GM12878 (cell line): ENCODE results near the gene CHIT1. TPM values are rescaled to one million over a fixed set of nuclear protein-coding genes. Genes with fewer than 3 reads are reported as not detected.

Experiments
- ATF2 ChIP-seq: IDR thresholded peaks from 2 replicates; pipeline ENCODE4 v1.6.1; 2012; ENCODE audit warnings: low read length, inconsistent platforms
- BCLAF1 ChIP-seq: fragments of 450-650 bp; IDR thresholded peaks from 2 replicates; pipeline ENCODE4 v1.6.1; 2017; ENCODE audit warnings: antibody characterized with exemption, mild to moderate bottlenecking, moderate library complexity
- CHD2 ChIP-seq: IDR thresholded peaks from 2 replicates; pipeline ENCODE4 v1.6.1; 2011; ENCODE audit warnings: low read depth, low read length, improper control_type of control experiment, borderline replicate concordance
- CREB1 ChIP-seq: IDR thresholded peaks from 2 replicates; pipeline ENCODE4 v1.6.1; 2012; ENCODE audit warnings: low read depth, mild to moderate bottlenecking, inconsistent platforms
- HCFC1 ChIP-seq: fragments of 150-350 bp; IDR thresholded peaks from 2 replicates; pipeline ENCODE4 v1.6.1; 2014; ENCODE audit warnings: low read length
- IKZF2 ChIP-seq, 2 experiments: fragments of 450-650 bp; IDR thresholded peaks; 2 replicates each; pipeline ENCODE4 v1.6.1; 2017; ENCODE audit warnings: mild to moderate bottlenecking in 2 of 2, moderate library complexity in 2 of 2
- PBX3 ChIP-seq: IDR thresholded peaks from 2 replicates; pipeline ENCODE4 v1.6.1; 2011; ENCODE audit warnings: mild to moderate bottlenecking, low read depth, low read length, moderate library complexity; ENCODE audit not compliant: insufficient replicate concordance
- POLR2A ChIP-seq: IDR thresholded peaks from 2 replicates; pipeline ENCODE4 v1.6.1; 2011; ENCODE audit warnings: low read depth, mild to moderate bottlenecking, low read length
- RELB ChIP-seq: fragments of 450-650 bp; IDR thresholded peaks from 2 replicates; pipeline ENCODE4 v1.6.1; 2017; ENCODE audit warnings: low read depth, mild to moderate bottlenecking, moderate library complexity
- REST ChIP-seq: IDR thresholded peaks from 2 replicates; pipeline ENCODE4 v1.6.1; 2012; ENCODE audit warnings: mild to moderate bottlenecking, low read depth, low read length
- RUNX3 ChIP-seq: IDR thresholded peaks from 2 replicates; pipeline ENCODE4 v1.6.1; 2012; ENCODE audit warnings: low read length, inconsistent platforms
- SPI1 ChIP-seq: IDR thresholded peaks from 2 replicates; pipeline ENCODE4 v1.6.1; 2011; ENCODE audit warnings: low read depth, mild to moderate bottlenecking, low read length, moderate library complexity, borderline replicate concordance; ENCODE audit not compliant: insufficient read depth
- SREBF1 ChIP-seq: IDR thresholded peaks from 2 replicates; pipeline ENCODE4 v1.6.1; 2012; ENCODE audit warnings: mild to moderate bottlenecking, low read length
- TCF12 ChIP-seq: IDR thresholded peaks from 2 replicates; pipeline ENCODE4 v1.6.1; 2011; ENCODE audit warnings: low read depth, mild to moderate bottlenecking, low read length
- USF2 ChIP-seq: IDR thresholded peaks from 2 replicates; pipeline ENCODE4 v1.6.1; 2011; ENCODE audit warnings: low read depth, low read length, improper control_type of control experiment, borderline replicate concordance
- YY1 ChIP-seq: IDR thresholded peaks from 2 replicates; pipeline ENCODE4 v1.6.1; 2011; ENCODE audit warnings: low read depth, mild to moderate bottlenecking, low read length
- ZNF274 ChIP-seq: IDR thresholded peaks from one replicate; pipeline ENCODE4 v1.8.0; 2011; ENCODE audit not compliant: insufficient read length, insufficient read depth
- ZNF384 ChIP-seq: IDR thresholded peaks from 2 replicates; pipeline ENCODE4 v1.6.1; 2012; ENCODE audit warnings: low read depth, mild to moderate bottlenecking, low read length, improper control_type of control experiment, borderline replicate concordance
- polyA plus RNA-seq, 11 experiments: library from polyadenylated mRNA; depleted of rRNA in 4 of 11; unstranded in 6 of 11; stranded (reverse) in 5 of 11; fragments of >200 nt; fragmentation: Nextera tagmentation in 4 of 11; fragmentation: Illumina TruSeq in 1 of 11; extraction: Ambion mirVana in 4 of 11; extraction: Trizol in 1 of 11; gene quantifications; 1 replicate in 1 of 11; 2 replicates in 10 of 11; pipeline versions ENCODE4 v1.2.1 to v1.2.3, GENCODE V29; 2011 to 2016; ENCODE audit warnings: inconsistent platforms in 2 of 11, missing spikeins in 2 of 11, low read depth in 1 of 11
- total RNA-seq, 4 experiments: library from RNA; depleted of rRNA in 3 of 4; stranded (reverse); fragments of >200 nt in 3 of 4; fragmentation: Illumina TruSeq in 1 of 4; extraction: Trizol in 1 of 4; gene quantifications; 2 replicates each; pipeline versions ENCODE4 v1.2.1 to v1.2.3, GENCODE V29; 2013 to 2021

The CHIT1 gene
- total and polyA plus RNA-seq, 10 of the 15 experiments (the other 5 are each of a cell fraction or from before 2014, with no cell fraction given), result 0.02 to 2.1 (median 0.76) TPM

GRCh38 chr1:203263496-203263895, 34.0 kb upstream of the CHIT1 start (continued):
- TF ChIP-seq ZNF274, result no peak
- no peak for TF ChIP-seq TCF12
- TF ChIP-seq RELB, result 0 out of 2 replicates have a peak, but pooled peaks have one; percentile 35
- peak; percentile 53 to 57; a peak in 2 of 4 replicates for TF ChIP-seq IKZF2 (IDR thresholded peaks at IDR 0.05)
- TF ChIP-seq HCFC1, result no peak
- TF ChIP-seq CREB1, result no peak
- TF ChIP-seq ZNF384, result no peak
- TF ChIP-seq BCLAF1, result no peak
- TF ChIP-seq REST, result no peak
- TF ChIP-seq ATF2, result no peak
- no peak for TF ChIP-seq SREBF1
- TF ChIP-seq YY1, result no peak
- no peak for TF ChIP-seq USF2
- TF ChIP-seq RUNX3, result no peak
- no peak for TF ChIP-seq PBX3
- TF ChIP-seq POLR2A, result no peak
- peak; percentile 86 for TF ChIP-seq SPI1
- TF ChIP-seq CHD2, result no peak
